Measurements from ENCODE around the gene OR10G6. TPM values are rescaled to one million over a fixed set of nuclear protein-coding genes. Genes with fewer than 3 reads are reported as not detected.
"Not testable (repeated sequence)": the region's sequence is repeated elsewhere in the genome, so short reads cannot be mapped to it uniquely, and the experiment has no call there.

OR10G6 gene
- total RNA-seq, 4 donors from 2014 or later, result not detected

- intact Hi-C loops (cut with DNase I; ENCODE audit: low total_unique reads), result no loop called here
- TF ChIP-seq POLR2A (IDR thresholded peaks at IDR 0.05), result no peak
- TF ChIP-seq, protein P1, sequence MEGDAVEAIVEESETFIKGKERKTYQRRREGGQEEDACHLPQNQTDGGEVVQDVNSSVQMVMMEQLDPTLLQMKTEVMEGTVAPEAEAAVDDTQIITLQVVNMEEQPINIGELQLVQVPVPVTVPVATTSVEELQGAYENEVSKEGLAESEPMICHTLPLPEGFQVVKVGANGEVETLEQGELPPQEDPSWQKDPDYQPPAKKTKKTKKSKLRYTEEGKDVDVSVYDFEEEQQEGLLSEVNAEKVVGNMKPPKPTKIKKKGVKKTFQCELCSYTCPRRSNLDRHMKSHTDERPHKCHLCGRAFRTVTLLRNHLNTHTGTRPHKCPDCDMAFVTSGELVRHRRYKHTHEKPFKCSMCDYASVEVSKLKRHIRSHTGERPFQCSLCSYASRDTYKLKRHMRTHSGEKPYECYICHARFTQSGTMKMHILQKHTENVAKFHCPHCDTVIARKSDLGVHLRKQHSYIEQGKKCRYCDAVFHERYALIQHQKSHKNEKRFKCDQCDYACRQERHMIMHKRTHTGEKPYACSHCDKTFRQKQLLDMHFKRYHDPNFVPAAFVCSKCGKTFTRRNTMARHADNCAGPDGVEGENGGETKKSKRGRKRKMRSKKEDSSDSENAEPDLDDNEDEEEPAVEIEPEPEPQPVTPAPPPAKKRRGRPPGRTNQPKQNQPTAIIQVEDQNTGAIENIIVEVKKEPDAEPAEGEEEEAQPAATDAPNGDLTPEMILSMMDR (IDR thresholded peaks at IDR 0.05), result no peak
- WGBS, 2 donors, result 71 to 76% methylated on average over 2 of the region's 2 CpGs
- no peak for DNase-seq (ENCODE audit: low spot score in 2 of 2)
- no peak within 1 kb of the TSS for H3K4me3 ChIP-seq (ENCODE audit: low read depth, poor library complexity, severe bottlenecking)
Observed at GRCh38 chr11:124026498-124026897, 31.5 kb upstream of the OR10G6 start, which contains the start of gene OR10G8. OR10G8 (plus strand) TSS chr11:124026798; CDS start chr11:124029623, 2,825 bp downstream.

DNA sequence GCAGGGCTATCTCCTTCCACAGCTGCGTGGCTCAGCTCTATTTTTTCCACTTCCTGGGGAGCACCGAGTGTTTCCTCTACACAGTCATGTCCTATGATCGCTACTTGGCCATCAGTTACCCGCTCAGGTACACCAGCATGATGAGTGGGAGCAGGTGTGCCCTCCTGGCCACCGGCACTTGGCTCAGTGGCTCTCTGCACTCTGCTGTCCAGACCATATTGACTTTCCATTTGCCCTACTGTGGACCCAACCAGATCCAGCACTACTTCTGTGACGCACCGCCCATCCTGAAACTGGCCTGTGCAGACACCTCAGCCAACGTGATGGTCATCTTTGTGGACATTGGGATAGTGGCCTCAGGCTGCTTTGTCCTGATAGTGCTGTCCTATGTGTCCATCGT is 20.9 kb upstream of the OR10G6 start:
- H3K4me3 ChIP-seq (ENCODE audit: low read depth, poor library complexity, severe bottlenecking); DNase-seq (ENCODE audit: low spot score in 2 of 2); intact Hi-C loops (cut with DNase I; ENCODE audit: low total_unique reads): not testable (repeated sequence)
- WGBS, 2 donors, result 85 to 89% methylated on average over 4 to 5 of the region's 9 CpGs

GRCh38 chr11:124012697-124013096 is 17.7 kb upstream of the OR10G6 start, which contains the start of gene OR10G4:
OR10G4 (plus strand) TSS chr11:124012997; CDS start chr11:124015575, 2,578 bp downstream.
- intact Hi-C loops (cut with DNase I; ENCODE audit: low total_unique reads), result no loop called here
- TF ChIP-seq POLR2A (IDR thresholded peaks at IDR 0.05), result no peak
- TF ChIP-seq, protein P1 (IDR thresholded peaks at IDR 0.05), result no peak
- 84 to 92% methylated on average over 2 of the region's 2 CpGs for WGBS, 2 donors
- no peak for DNase-seq (ENCODE audit: low spot score in 2 of 2)
- H3K4me3 ChIP-seq (ENCODE audit: low read depth, poor library complexity, severe bottlenecking), result no peak within 1 kb of the TSS

DNA sequence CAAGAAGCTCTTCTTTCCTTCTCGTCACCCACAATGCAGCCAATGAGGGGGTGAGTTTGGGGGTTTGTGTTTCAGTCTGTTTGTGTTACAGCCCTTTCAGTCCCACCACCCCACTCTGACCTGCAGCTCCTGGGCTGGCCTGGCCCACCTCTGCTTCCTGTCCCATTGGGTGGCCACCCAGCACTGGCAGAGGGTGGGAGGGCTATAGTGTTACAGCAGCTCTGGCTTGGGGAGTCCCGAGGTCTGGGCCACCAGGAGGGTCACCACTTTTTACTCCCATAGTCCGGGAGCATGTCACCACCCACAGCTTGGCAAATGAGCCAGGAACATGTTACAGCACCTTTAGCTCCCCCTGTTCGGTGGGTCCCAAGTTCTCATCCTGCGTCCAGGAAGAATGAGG is 15.7 kb downstream of the OR10G6 start:
- intact Hi-C loops (cut with DNase I; ENCODE audit: low total_unique reads), result no loop called here
- WGBS, 2 donors, result 80 to 88% methylated on average over 5 of the region's 5 CpGs
- DNase-seq (ENCODE audit: low spot score in 2 of 2), result no peak
- TF ChIP-seq, protein P1 (IDR thresholded peaks at IDR 0.05), result no peak
- no peak for TF ChIP-seq POLR2A (IDR thresholded peaks at IDR 0.05)
- no peak overlapping the region for H3K4me3 ChIP-seq (ENCODE audit: low read depth, poor library complexity, severe bottlenecking)

DNA sequence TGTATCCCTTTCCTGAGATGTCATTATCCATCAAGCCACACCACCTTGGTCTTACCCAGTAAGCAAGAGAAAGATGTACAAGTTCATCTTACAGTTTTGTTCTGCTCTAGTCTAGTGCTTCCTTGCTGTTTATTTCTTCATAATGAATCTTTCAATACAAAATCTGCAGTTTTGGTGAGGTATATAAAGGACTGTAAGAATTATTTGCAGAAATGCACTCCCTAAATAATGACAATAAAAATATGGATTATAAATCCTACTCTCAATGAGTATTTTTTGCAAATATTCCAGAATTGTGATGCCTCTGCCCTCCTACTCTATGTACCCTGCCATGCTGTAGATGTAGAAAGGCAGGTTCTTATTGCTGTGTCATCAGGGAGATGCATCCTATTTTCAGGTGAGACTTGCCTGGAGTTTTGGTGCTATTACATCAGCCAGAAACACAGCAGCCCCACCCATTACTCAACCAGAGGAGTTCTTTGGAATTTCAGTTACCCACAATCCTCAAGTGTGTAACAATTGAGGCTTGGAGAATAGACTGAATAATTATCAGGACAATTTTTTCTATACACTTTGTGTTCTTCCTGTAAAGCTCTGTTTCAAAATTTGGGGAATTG is 17.1 kb downstream of the OR10G6 start, which contains the start of gene OR10S1:
TSS of gene OR10S1 (minus strand) at position 51 of the 617 bp plus-strand sequence. CDS start 117 bp downstream, outside the sequence.
- TF ChIP-seq POLR2A (IDR thresholded peaks at IDR 0.05), result no peak
- TF ChIP-seq, protein P1 (IDR thresholded peaks at IDR 0.05), result no peak
- H3K4me3 ChIP-seq (ENCODE audit: low read depth, poor library complexity, severe bottlenecking), result no peak within 1 kb of the TSS
- no peak for DNase-seq (ENCODE audit: low spot score in 2 of 2)
- intact Hi-C loops (cut with DNase I; ENCODE audit: low total_unique reads), result no loop called here

- no peak overlapping the region for H3K4me3 ChIP-seq (ENCODE audit: low read depth, poor library complexity, severe bottlenecking)
- intact Hi-C loops (cut with DNase I; ENCODE audit: low total_unique reads), result no loop called here
- WGBS, 2 donors, result 85 to 86% methylated on average over 18 of the region's 18 CpGs
- DNase-seq (ENCODE audit: low spot score in 2 of 2), result no peak
- TF ChIP-seq, protein P1 (IDR thresholded peaks at IDR 0.05), result no peak
- no peak for TF ChIP-seq POLR2A (IDR thresholded peaks at IDR 0.05)
Observed at GRCh38 chr11:123976770-123977560, 18.0 kb downstream of the OR10G6 start.
